ENCODE measurements around the gene PPP3CA.

Gene PPP3CA

GRCh38 chr4:101142259-101142658, 205.1 kb downstream of the PPP3CA start:
- Mint-ChIP-seq H3K36me3 (ENCODE audit: low read depth) (peaks cover 3% of the 10 kb centered on the region), H3K4me1 (peaks cover 10% of the 10 kb centered on the region), H3K9me3 (no peaks in the 10 kb centered on the region), H3K27ac (no peak overlapping the region), H3K27me3 (ENCODE audit: low read depth, poor library complexity) (no peaks in the 10 kb centered on the region), H3K4me3 (no peak overlapping the region)
- DNase-seq: no peak
- no peak for TF ChIP-seq CTCF (IDR thresholded peaks at IDR 0.05)

GRCh38 chr4:101141855-101142254, 205.5 kb downstream of the PPP3CA start:
- DNase-seq: no peak
- Mint-ChIP-seq H3K36me3 (ENCODE audit: low read depth) (peaks cover 3% of the 10 kb centered on the region), H3K4me1 (peaks cover 10% of the 10 kb centered on the region), H3K27me3 (ENCODE audit: low read depth, poor library complexity) (no peaks in the 10 kb centered on the region), H3K4me3 (no peak overlapping the region), H3K27ac (no peak overlapping the region), H3K9me3 (no peaks in the 10 kb centered on the region)
- TF ChIP-seq CTCF (IDR thresholded peaks at IDR 0.05): no peak

GRCh38 chr4:101141230-101141629, 206.1 kb downstream of the PPP3CA start:
- no peaks in the 10 kb centered on the region for H3K27me3 Mint-ChIP-seq (ENCODE audit: low read depth, poor library complexity)
- H3K4me1 Mint-ChIP-seq: peaks cover 10% of the 10 kb centered on the region
- H3K36me3 Mint-ChIP-seq (ENCODE audit: low read depth): peaks cover 3% of the 10 kb centered on the region
- H3K9me3 Mint-ChIP-seq: no peaks in the 10 kb centered on the region
- no peak for TF ChIP-seq CTCF (IDR thresholded peaks at IDR 0.05)
- H3K4me3 Mint-ChIP-seq: no peak overlapping the region
- no peak overlapping the region for H3K27ac Mint-ChIP-seq
- no peak for DNase-seq

- Mint-ChIP-seq H3K4me1 (peaks cover 10% of the 10 kb centered on the region), H3K9me3 (no peaks in the 10 kb centered on the region), H3K4me3 (no peak overlapping the region), H3K36me3 (ENCODE audit: low read depth) (peaks cover 2% of the 10 kb centered on the region), H3K27me3 (ENCODE audit: low read depth, poor library complexity) (no peaks in the 10 kb centered on the region), H3K27ac (no peak overlapping the region)
- no peak for TF ChIP-seq CTCF (IDR thresholded peaks at IDR 0.05)
- DNase-seq: no peak
Observed at GRCh38 chr4:101140228-101140627, 207.1 kb downstream of the PPP3CA start.

GRCh38 chr4:101136373-101137370, 210.7 kb downstream of the PPP3CA start:
- H3K4me1 Mint-ChIP-seq: peaks cover 10% of the 10 kb centered on the region

More at GRCh38 chr4:101136373-101137370, 210.7 kb downstream of the PPP3CA start:
- no peak overlapping the region for H3K4me3 Mint-ChIP-seq
- peaks cover 16% of the 10 kb centered on the region for H3K36me3 Mint-ChIP-seq (ENCODE audit: low read depth)
- no peak overlapping the region for H3K27ac Mint-ChIP-seq
- no peaks in the 10 kb centered on the region for H3K27me3 Mint-ChIP-seq (ENCODE audit: low read depth, poor library complexity)
- no peak for DNase-seq
- H3K9me3 Mint-ChIP-seq: peaks cover 27% of the 10 kb centered on the region
- no peak for TF ChIP-seq CTCF (IDR thresholded peaks at IDR 0.05)
